Karpas-422 (cell line): Measurements from ENCODE around the gene KMT2D. TPM values are rescaled to one million over a fixed set of nuclear protein-coding genes. Genes with fewer than 3 reads are reported as not detected.

Experiments used
- DNase-seq: peaks from one replicate; pipeline ENCODE4 v3.0.0-alpha.2; 2015
- H2AFZ ChIP-seq: fragments of 200-600 bp; sonication (generic); 2 replicates; pipeline ENCODE4 v1.6.1; 2014; ENCODE audit warnings: antibody characterized with exemption, low read length, mixed read lengths
- H3K27ac ChIP-seq: fragments of 200-600 bp; sonication (generic); 2 replicates; pipeline ENCODE4 v1.5.1; 2014; ENCODE audit warnings: mild to moderate bottlenecking, low read length, moderate library complexity
- H3K27me3 ChIP-seq: fragments of 200-600 bp; sonication (generic); 2 replicates; pipeline ENCODE4 v1.6.1; 2014; ENCODE audit warnings: low read length, mixed read lengths
- H3K36me3 ChIP-seq: fragments of 200-600 bp; sonication (generic); 2 replicates; pipeline ENCODE4 v1.6.1; 2014; ENCODE audit warnings: low read length, mixed read lengths; ENCODE audit not compliant: insufficient read depth
- H3K4me1 ChIP-seq: fragments of 200-600 bp; sonication (generic); 2 replicates; pipeline ENCODE4 v1.6.1; 2014; ENCODE audit warnings: mild to moderate bottlenecking, low read length, mixed read lengths
- H3K4me2 ChIP-seq: fragments of 200-600 bp; sonication (generic); 2 replicates; pipeline ENCODE4 v1.6.1; 2014; ENCODE audit warnings: low read length, low read depth, mild to moderate bottlenecking; ENCODE audit not compliant: poor library complexity, severe bottlenecking
- H3K4me3 ChIP-seq: fragments of 200-600 bp; sonication (generic); 2 replicates; pipeline ENCODE4 v1.5.1; 2014; ENCODE audit warnings: mild to moderate bottlenecking, antibody characterized with exemption, low read length, mixed read lengths
- H3K79me2 ChIP-seq: fragments of 200-600 bp; sonication (generic); 2 replicates; pipeline ENCODE4 v1.6.1; 2014; ENCODE audit warnings: mild to moderate bottlenecking, low read length, mixed read lengths
- H3K9ac ChIP-seq: fragments of 200-600 bp; sonication (generic); 2 replicates; pipeline ENCODE4 v1.6.0; 2014; ENCODE audit warnings: low read length
- H3K9me2 ChIP-seq: fragments of 200-600 bp; sonication (generic), shearing (Covaris generic); replicated peaks from 2 replicates; pipeline ENCODE4 v1.6.0; 2014; ENCODE audit warnings: mild to moderate bottlenecking, low read length, moderate library complexity; ENCODE audit not compliant: insufficient read depth
- H3K9me3 ChIP-seq: fragments of 300-700, 200-600 bp; sonication (generic); 2 replicates; pipeline ENCODE4 v1.6.1; 2014; ENCODE audit warnings: low read length, mixed read lengths
- H4K20me1 ChIP-seq: fragments of 200-600 bp; sonication (generic); 2 replicates; pipeline ENCODE4 v1.6.1; 2014; ENCODE audit warnings: mild to moderate bottlenecking, antibody characterized with exemption, low read length, low read depth; ENCODE audit not compliant: insufficient read depth
- total RNA-seq: library from RNA; depleted of rRNA; stranded (reverse); fragments of >200 nt; shearing (Covaris generic); gene quantifications from 2 replicates; pipeline ENCODE4 v1.2.3, GENCODE V29; 2014; ENCODE audit warnings: low replicate concordance; rRNA removed

Gene KMT2D
- 29.6 and 42.6 TPM in 2 replicates for total RNA-seq

GRCh38 chr12:49060237-49061156 lies at the start of gene KMT2D:
TSS of gene KMT2D (minus strand) at chr12:49060794. CDS start at chr12:49055324, 5,470 bp downstream.
- peak within 1 kb of the TSS; percentile 96 for H3K9ac ChIP-seq
- peak within 1 kb of the TSS; percentile 95 for H3K4me3 ChIP-seq
- H3K4me1 ChIP-seq: peaks cover 64% of the 10 kb centered on the region
- peak within 1 kb of the TSS; percentile 92 for H2AFZ ChIP-seq
- peak within 1 kb of the TSS; percentile 84 for H3K27ac ChIP-seq
- peaks cover 61% of the 10 kb centered on the region for H3K79me2 ChIP-seq
- no peaks in the 10 kb centered on the region for H3K9me3 ChIP-seq
- H3K9me2 ChIP-seq: no peaks in the 10 kb centered on the region
- no peaks in the 10 kb centered on the region for H3K27me3 ChIP-seq
- peaks cover 39% of the 10 kb centered on the region for H4K20me1 ChIP-seq
- H3K4me2 ChIP-seq: peak within 1 kb of the TSS; percentile 95
- peaks cover under 1% of the 10 kb centered on the region; the same call in 1 of the 2 replicates for H3K36me3 ChIP-seq
- peak; percentile 98 for DNase-seq

GRCh38 chr12:49109641-49110463 lies 49.3 kb upstream of the KMT2D start:
- Histone ChIP-seq H3K9ac (peak overlapping the region; percentile 87), H3K27ac (no peak overlapping the region), H3K4me1 (peaks cover 22% of the 10 kb centered on the region), H3K27me3 (peaks cover 4% of the 10 kb centered on the region; the same call in 1 of the 2 replicates), H3K79me2 (no peaks in the 10 kb centered on the region), H2AFZ (peak overlapping the region; percentile 64; the same call in 1 of the 2 replicates), H3K4me3 (peak overlapping the region; percentile 83), H3K9me3 (no peaks in the 10 kb centered on the region), H3K36me3 (no peaks in the 10 kb centered on the region), H3K4me2 (peak overlapping the region; percentile 93), H3K9me2 (no peaks in the 10 kb centered on the region), H4K20me1 (0 out of 2 replicates have a peak, but pooled peaks cover 3% of the 10 kb centered on the region)
- no peak for DNase-seq

GRCh38 chr12:49108958-49109404 lies 48.4 kb upstream of the KMT2D start:
- Histone ChIP-seq H2AFZ (no peak overlapping the region), H3K4me2 (peak overlapping the region; percentile 93), H3K4me3 (peak overlapping the region; percentile 83; the same call in 1 of the 2 replicates), H3K27me3 (peaks cover 4% of the 10 kb centered on the region; the same call in 1 of the 2 replicates), H3K9me2 (no peaks in the 10 kb centered on the region), H4K20me1 (0 out of 2 replicates have a peak, but pooled peaks cover 3% of the 10 kb centered on the region), H3K4me1 (peaks cover 26% of the 10 kb centered on the region), H3K36me3 (no peaks in the 10 kb centered on the region), H3K79me2 (no peaks in the 10 kb centered on the region), H3K9ac (peak overlapping the region; percentile 87; the same call in 1 of the 2 replicates), H3K27ac (no peak overlapping the region), H3K9me3 (no peaks in the 10 kb centered on the region)
- DNase-seq: no peak

- Histone ChIP-seq H3K36me3 (no peaks in the 10 kb centered on the region), H3K4me2 (no peak overlapping the region), H3K4me1 (peaks cover 25% of the 10 kb centered on the region), H3K4me3 (no peak overlapping the region), H4K20me1 (0 out of 2 replicates have a peak, but pooled peaks cover 3% of the 10 kb centered on the region), H3K27ac (no peak overlapping the region), H3K9ac (no peak overlapping the region), H3K9me3 (no peaks in the 10 kb centered on the region), H3K9me2 (no peaks in the 10 kb centered on the region), H3K79me2 (no peaks in the 10 kb centered on the region), H2AFZ (no peak overlapping the region), H3K27me3 (peaks cover 4% of the 10 kb centered on the region; the same call in 1 of the 2 replicates)
- no peak for DNase-seq
These were observed 45.0 kb upstream of the KMT2D start for GRCh38 chr12:49105504-49106084.

GRCh38 chr12:49104822-49105221 lies 44.2 kb upstream of the KMT2D start:
- H3K27me3 ChIP-seq: peaks cover 4% of the 10 kb centered on the region; the same call in 1 of the 2 replicates
- H3K4me2 ChIP-seq: no peak overlapping the region
- no peaks in the 10 kb centered on the region for H3K36me3 ChIP-seq
- 0 out of 2 replicates have a peak, but pooled peaks cover 3% of the 10 kb centered on the region for H4K20me1 ChIP-seq
- H2AFZ ChIP-seq: no peak overlapping the region
- H3K27ac ChIP-seq: no peak overlapping the region
- DNase-seq: no peak
- H3K79me2 ChIP-seq: no peaks in the 10 kb centered on the region
- no peaks in the 10 kb centered on the region for H3K9me3 ChIP-seq
- peaks cover 24% of the 10 kb centered on the region for H3K4me1 ChIP-seq
- H3K9ac ChIP-seq: no peak overlapping the region
- no peak overlapping the region for H3K4me3 ChIP-seq
- no peaks in the 10 kb centered on the region for H3K9me2 ChIP-seq

GRCh38 chr12:49100380-49100779 lies 39.8 kb upstream of the KMT2D start:
- H3K4me2 ChIP-seq: no peak overlapping the region
- H3K9me3 ChIP-seq: no peaks in the 10 kb centered on the region
- peaks cover 8% of the 10 kb centered on the region for H3K4me1 ChIP-seq
- H4K20me1 ChIP-seq: no peaks in the 10 kb centered on the region
- no peak overlapping the region for H3K4me3 ChIP-seq
- DNase-seq: no peak
- no peak overlapping the region for H3K9ac ChIP-seq
- H2AFZ ChIP-seq: no peak overlapping the region
- H3K79me2 ChIP-seq: no peaks in the 10 kb centered on the region
- H3K27ac ChIP-seq: no peak overlapping the region
- no peaks in the 10 kb centered on the region for H3K36me3 ChIP-seq
- no peaks in the 10 kb centered on the region for H3K27me3 ChIP-seq
- H3K9me2 ChIP-seq: no peaks in the 10 kb centered on the region

- Histone ChIP-seq H3K79me2 (no peaks in the 10 kb centered on the region), H3K4me2 (no peak overlapping the region), H3K36me3 (no peaks in the 10 kb centered on the region), H3K9me2 (no peaks in the 10 kb centered on the region), H3K4me1 (peaks cover 8% of the 10 kb centered on the region), H3K9ac (no peak overlapping the region), H2AFZ (no peak overlapping the region), H3K27me3 (no peaks in the 10 kb centered on the region), H4K20me1 (no peaks in the 10 kb centered on the region), H3K4me3 (no peak overlapping the region), H3K9me3 (no peaks in the 10 kb centered on the region), H3K27ac (no peak overlapping the region)
- no peak for DNase-seq
These were observed 38.1 kb upstream of the KMT2D start for GRCh38 chr12:49098703-49099102.
